MM.1S (cell line): ENCODE measurements around the gene LRPPRC.

Experiments
- DNase-seq: peaks from one replicate; pipeline ENCODE4 v3.0.0-alpha.2; 2015
- H2AFZ ChIP-seq: fragments of 300-600 bp; sonication (generic); 2 replicates; pipeline ENCODE4 v1.6.0; 2016; ENCODE audit warnings: antibody characterized with exemption, low read length
- H3F3A ChIP-seq: fragments of 300-600 bp; sonication (generic); 2 replicates; pipeline ENCODE4 v1.6.1; 2016; ENCODE audit warnings: mild to moderate bottlenecking, antibody characterized with exemption, low read length, moderate library complexity, mixed read lengths; ENCODE audit not compliant: insufficient read depth
- H3K27ac ChIP-seq: fragments of 300-600 bp; sonication (generic); 2 replicates; pipeline ENCODE4 v1.5.1; 2016; ENCODE audit warnings: mild to moderate bottlenecking, low read length
- H3K27me3 ChIP-seq: fragments of 300-600 bp; sonication (generic); replicated peaks from 2 replicates; pipeline ENCODE4 v1.6.0; 2016; ENCODE audit warnings: low read length; ENCODE audit not compliant: insufficient read depth
- H3K36me3 ChIP-seq: fragments of 300-600 bp; sonication (generic); replicated peaks from 2 replicates; pipeline ENCODE4 v1.6.1; 2016; ENCODE audit warnings: mild to moderate bottlenecking, low read length, mixed read lengths; ENCODE audit not compliant: insufficient read depth
- H3K4me1 ChIP-seq: fragments of 300-600 bp; sonication (generic); 2 replicates; pipeline ENCODE4 v1.6.1; 2016; ENCODE audit warnings: low read length, mixed read lengths
- H3K4me2 ChIP-seq: fragments of 300-600 bp; sonication (generic); 2 replicates; pipeline ENCODE4 v1.6.0; 2016; ENCODE audit warnings: low read depth, low read length
- H3K4me3 ChIP-seq: fragments of 300-600 bp; sonication (generic); 2 replicates; pipeline ENCODE4 v1.5.1; 2016; ENCODE audit warnings: low read length, mixed read lengths
- H3K79me2 ChIP-seq: fragments of 300-600 bp; sonication (generic); 2 replicates; pipeline ENCODE4 v1.6.1; 2016; ENCODE audit warnings: mixed run types, low read length, mixed read lengths
- H3K9ac ChIP-seq: fragments of 300-600 bp; sonication (generic); 2 replicates; pipeline ENCODE4 v1.6.1; 2016; ENCODE audit warnings: low read length, mixed read lengths
- H3K9me2 ChIP-seq: fragments of 300-600 bp; sonication (generic); replicated peaks from 2 replicates; pipeline ENCODE4 v1.6.1; 2016; ENCODE audit warnings: mild to moderate bottlenecking, low read length, mixed read lengths; ENCODE audit not compliant: insufficient read depth
- H3K9me3 ChIP-seq: fragments of 300-600 bp; sonication (generic); replicated peaks from 2 replicates; pipeline ENCODE4 v1.6.1; 2016; ENCODE audit warnings: mild to moderate bottlenecking, low read length, mixed read lengths; ENCODE audit not compliant: insufficient read depth
- H4K20me1 ChIP-seq: fragments of 300-600 bp; sonication (generic); 2 replicates; pipeline ENCODE4 v1.6.1; 2016; ENCODE audit warnings: mild to moderate bottlenecking, low read length, moderate library complexity, mixed read lengths; ENCODE audit not compliant: insufficient read depth
- CTCF ChIP-seq: fragments of 300-600 bp; sonication (generic); IDR thresholded peaks from 2 replicates; pipeline ENCODE4 v1.5.1; 2016; ENCODE audit warnings: antibody characterized with exemption, low read length, mixed read lengths
- EZH2 ChIP-seq: fragments of 300-600 bp; sonication (generic); optimal IDR thresholded peaks from 2 replicates; pipeline ENCODE3; 2017; ENCODE audit warnings: low read depth, mild to moderate bottlenecking, antibody characterized with exemption, low read length, mixed read lengths
- EZH2phosphoT487 ChIP-seq: fragments of 300-600 bp; sonication (generic); IDR thresholded peaks from 2 replicates; pipeline ENCODE4 v1.6.1; 2018; ENCODE audit warnings: antibody characterized with exemption, low read length

Gene LRPPRC

GRCh38 chr2:43960921-43961320, 34.9 kb downstream of the LRPPRC start:
- Histone ChIP-seq H3K36me3 (peaks cover 19% of the 10 kb centered on the region), H3K79me2 (0 out of 2 replicates have a peak, but pooled peaks cover 11% of the 10 kb centered on the region)
- TF ChIP-seq CTCF, result no peak
- TF ChIP-seq EZH2, result no peak
- no peak for TF ChIP-seq EZH2phosphoT487

DNA sequence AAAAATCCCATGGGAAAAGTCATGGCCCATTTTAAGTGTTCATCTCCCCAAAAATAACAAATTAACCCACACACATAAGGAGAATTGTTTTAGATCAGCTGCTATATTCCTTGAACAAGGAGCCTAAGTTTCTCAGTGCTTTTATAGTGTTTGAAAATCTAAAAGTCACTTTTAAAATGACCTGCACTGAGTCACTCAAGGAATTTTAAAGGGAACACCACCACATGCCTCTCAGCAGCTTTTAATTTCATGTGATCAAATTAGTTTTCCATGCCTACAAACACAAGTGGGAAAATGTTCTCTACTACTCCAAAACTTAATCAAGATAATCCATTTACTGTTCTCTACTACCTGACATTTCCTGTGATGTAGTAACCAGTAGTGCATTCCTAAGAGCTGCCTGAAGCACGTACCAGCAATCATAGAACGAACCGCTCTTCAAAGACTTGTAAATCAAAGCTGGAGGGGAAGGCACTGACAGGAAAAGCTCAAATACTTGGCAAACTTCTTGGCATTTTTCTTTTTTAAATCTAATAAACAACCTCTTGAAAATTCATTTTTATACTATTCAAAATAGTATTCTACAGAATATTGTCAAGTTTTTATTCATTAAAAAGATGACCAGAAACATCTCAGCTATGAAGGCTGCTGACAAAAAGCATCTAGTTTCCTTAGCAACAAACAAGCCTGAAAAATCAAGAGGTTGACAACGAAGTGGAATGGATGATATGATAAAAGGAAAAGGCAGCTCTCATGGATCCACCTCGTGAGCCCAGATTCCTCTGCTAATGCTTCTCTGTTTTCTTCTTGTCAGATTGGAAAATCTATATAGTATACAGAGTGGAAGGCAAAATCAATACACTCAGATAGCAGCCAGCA, 37.2 kb downstream of the LRPPRC start:
- H2AFZ ChIP-seq, result no peak overlapping the region
- H3K27ac ChIP-seq, result no peak overlapping the region
- no peaks in the 10 kb centered on the region for H3K79me2 ChIP-seq
- no peaks in the 10 kb centered on the region for H3K4me1 ChIP-seq
- no peaks in the 10 kb centered on the region for H3K9me2 ChIP-seq
- DNase-seq, result no peak
- H4K20me1 ChIP-seq, result no peaks in the 10 kb centered on the region
- H3F3A ChIP-seq, result 0 out of 2 replicates have a peak, but pooled peaks cover 3% of the 10 kb centered on the region
- H3K9ac ChIP-seq, result no peak overlapping the region
- H3K4me2 ChIP-seq, result no peak overlapping the region
- no peaks in the 10 kb centered on the region for H3K27me3 ChIP-seq
- peaks cover 17% of the 10 kb centered on the region for H3K36me3 ChIP-seq
- no peak overlapping the region for H3K4me3 ChIP-seq
- H3K9me3 ChIP-seq, result no peaks in the 10 kb centered on the region
- TF ChIP-seq CTCF, result no peak
- TF ChIP-seq EZH2, result no peak
- TF ChIP-seq EZH2phosphoT487, result no peak

More at GRCh38 chr2:43960921-43961320, 34.9 kb downstream of the LRPPRC start:
- H4K20me1 ChIP-seq, result no peaks in the 10 kb centered on the region
- H3F3A ChIP-seq, result 0 out of 2 replicates have a peak, but pooled peaks cover 3% of the 10 kb centered on the region
- H3K9ac ChIP-seq, result no peak overlapping the region
- H3K9me2 ChIP-seq, result no peaks in the 10 kb centered on the region
- H2AFZ ChIP-seq, result no peak overlapping the region
- H3K4me1 ChIP-seq, result no peaks in the 10 kb centered on the region
- H3K27ac ChIP-seq, result no peak overlapping the region
- H3K9me3 ChIP-seq, result no peaks in the 10 kb centered on the region
- no peaks in the 10 kb centered on the region for H3K27me3 ChIP-seq
- DNase-seq, result no peak
- no peak overlapping the region for H3K4me3 ChIP-seq
- H3K4me2 ChIP-seq, result no peak overlapping the region

DNA sequence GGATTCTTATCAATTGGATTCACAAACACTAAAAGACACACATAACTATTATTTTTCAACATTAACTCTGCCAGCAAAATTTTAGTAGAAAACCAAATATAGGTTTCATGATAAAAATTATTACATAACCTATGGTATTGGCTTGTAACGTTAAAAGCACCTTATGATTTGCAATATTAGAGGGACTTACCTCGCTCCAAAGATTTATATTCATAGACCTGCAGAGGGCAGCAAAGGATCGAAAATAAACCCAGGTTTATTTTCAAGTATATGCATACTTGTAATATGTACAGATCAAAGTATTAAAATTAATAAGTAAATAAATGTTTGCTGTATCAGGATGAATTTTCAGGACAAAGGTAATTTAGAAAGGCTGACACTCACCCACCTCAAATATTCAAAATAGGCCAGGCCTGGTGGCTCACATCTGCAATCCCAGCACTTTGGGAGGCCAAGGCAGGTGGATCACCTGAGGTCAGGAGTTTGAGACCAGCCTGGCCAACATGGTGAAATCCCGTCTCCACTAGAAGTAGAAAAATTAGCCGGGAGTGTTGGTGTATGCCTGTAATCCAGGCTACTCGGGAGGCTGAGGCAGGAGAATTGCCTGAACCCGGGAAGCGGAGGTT, 45.3 kb downstream of the LRPPRC start:
- H3K9ac ChIP-seq, result no peak overlapping the region
- DNase-seq, result peak; percentile 11

More for the DNA sequence above, 45.3 kb downstream of the LRPPRC start:
- Histone ChIP-seq H3K9me3 (no peaks in the 10 kb centered on the region), H3K4me2 (no peak overlapping the region), H3K4me1 (no peaks in the 10 kb centered on the region), H3F3A (no peaks in the 10 kb centered on the region), H4K20me1 (no peaks in the 10 kb centered on the region), H3K27ac (no peak overlapping the region), H3K36me3 (peaks cover 8% of the 10 kb centered on the region), H3K27me3 (no peaks in the 10 kb centered on the region), H3K4me3 (no peak overlapping the region), H3K79me2 (no peaks in the 10 kb centered on the region), H2AFZ (no peak overlapping the region), H3K9me2 (no peaks in the 10 kb centered on the region)
- no peak for TF ChIP-seq EZH2
- TF ChIP-seq CTCF, result peak; percentile 32
- no peak for TF ChIP-seq EZH2phosphoT487
